Cardiac muscle cell (in vitro differentiated cells and primary cell): ENCODE results near the gene TRAPPC2B. TPM values are rescaled to one million over a fixed set of nuclear protein-coding genes. Genes with fewer than 3 reads are reported as not detected.

Experiments used
- DNase-seq, 2 donors: peaks; one replicate each; pipeline versions ENCODE4 v3.0.0 to v3.0.0-alpha.2; 2010 to 2017; ENCODE audit warnings: low read depth in 1 of 2, low spot score in 1 of 2
- H3K27ac ChIP-seq: fragments of 200-600 bp; sonication (generic); 2 replicates; pipeline ENCODE4 v1.5.1; 2016
- H3K27me3 ChIP-seq: fragments of 200-600 bp; sonication (generic); 2 replicates; pipeline ENCODE4 v1.6.0; 2016; ENCODE audit warnings: control low read depth
- H3K36me3 ChIP-seq: fragments of 200-600 bp; sonication (generic); 2 replicates; pipeline ENCODE4 v1.5.1; 2016; ENCODE audit warnings: control low read depth
- H3K4me1 ChIP-seq: fragments of 200-600 bp; sonication (generic); 2 replicates; pipeline ENCODE4 v1.8.1; 2017; ENCODE audit warnings: low read depth, mild to moderate bottlenecking, mixed run types
- H3K4me3 ChIP-seq: fragments of 200-600 bp; sonication (generic); 2 replicates; pipeline ENCODE4 v1.5.1; 2016; ENCODE audit warnings: mild to moderate bottlenecking
- H3K9me3 ChIP-seq: fragments of 200-600 bp; sonication (generic); 2 replicates; pipeline ENCODE4 v1.5.1; 2017; ENCODE audit warnings: low read depth, mild to moderate bottlenecking, control low read depth
- polyA plus RNA-seq: library from polyadenylated mRNA; unstranded; fragments of >200 nt; fragmentation: Nextera tagmentation; extraction: Ambion mirVana; gene quantifications from 2 replicates; pipeline ENCODE4 v1.2.1, GENCODE V29; 2016
- total RNA-seq: library from RNA; depleted of rRNA; stranded (reverse); fragments of >200 nt; gene quantifications from 2 replicates; pipeline ENCODE4 v1.2.3, GENCODE V29; 2016
- TF ChIP-seq, protein P1 (sequence below): IDR thresholded peaks from 2 replicates; pipeline ENCODE4 v1.5.1; 2012; ENCODE audit warnings: low read depth, mild to moderate bottlenecking, low read length

Gene TRAPPC2B
- total and polyA plus RNA-seq, 2 experiments from 2014 or later: 15.1 to 34.6 TPM

DNA sequence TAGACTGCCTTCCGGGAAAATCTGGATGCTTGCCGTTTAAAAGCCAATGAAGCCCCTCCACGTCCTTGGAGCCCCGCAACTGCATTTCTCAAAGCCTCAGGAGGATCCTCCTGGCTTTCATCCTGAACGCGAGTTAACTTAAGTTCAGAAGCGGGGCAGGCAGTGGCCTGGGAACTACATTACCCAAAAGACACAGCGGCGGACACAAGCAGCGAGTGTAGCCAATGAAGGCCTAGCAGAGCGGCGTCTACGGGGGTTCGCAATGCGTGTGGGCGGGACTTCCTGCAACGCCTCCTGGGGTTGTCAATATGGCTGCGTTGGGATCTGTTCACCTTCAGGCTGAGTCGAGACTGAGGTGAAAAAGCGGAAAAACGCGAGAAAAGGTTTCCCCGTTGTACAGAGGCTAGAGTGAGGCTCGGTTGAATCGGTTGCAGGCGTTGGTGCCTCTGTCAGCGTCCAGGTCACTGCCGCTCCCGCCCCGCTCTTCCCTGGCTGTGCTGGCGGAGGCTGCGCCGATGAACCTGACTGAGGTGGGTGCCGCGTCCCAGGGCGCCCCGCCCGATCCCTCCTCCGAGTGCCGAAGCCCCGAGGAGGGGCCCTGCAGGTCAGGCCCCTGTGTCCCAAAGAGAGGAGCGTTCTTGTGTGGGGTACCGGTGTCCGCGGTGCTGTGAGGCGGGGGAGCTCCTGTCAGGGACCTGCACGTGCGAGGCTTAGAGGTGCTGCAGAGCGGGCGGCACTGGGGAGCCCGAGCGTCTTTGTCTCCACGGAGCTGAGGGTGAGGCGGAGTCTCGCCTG is 47.7 kb downstream of the TRAPPC2B start, which contains the start of gene ZNF17:
Gene ZNF17, plus strand, starts transcription at position 285 of the 795 bp plus-strand sequence. CDS start 2,455 bp downstream, outside the sequence.
- H3K27me3 ChIP-seq: no peaks in the 10 kb centered on the region
- peak within 1 kb of the TSS; percentile 28 for H3K27ac ChIP-seq
- DNase-seq: peak; percentile 96 to 97
- TF ChIP-seq, protein P1, sequence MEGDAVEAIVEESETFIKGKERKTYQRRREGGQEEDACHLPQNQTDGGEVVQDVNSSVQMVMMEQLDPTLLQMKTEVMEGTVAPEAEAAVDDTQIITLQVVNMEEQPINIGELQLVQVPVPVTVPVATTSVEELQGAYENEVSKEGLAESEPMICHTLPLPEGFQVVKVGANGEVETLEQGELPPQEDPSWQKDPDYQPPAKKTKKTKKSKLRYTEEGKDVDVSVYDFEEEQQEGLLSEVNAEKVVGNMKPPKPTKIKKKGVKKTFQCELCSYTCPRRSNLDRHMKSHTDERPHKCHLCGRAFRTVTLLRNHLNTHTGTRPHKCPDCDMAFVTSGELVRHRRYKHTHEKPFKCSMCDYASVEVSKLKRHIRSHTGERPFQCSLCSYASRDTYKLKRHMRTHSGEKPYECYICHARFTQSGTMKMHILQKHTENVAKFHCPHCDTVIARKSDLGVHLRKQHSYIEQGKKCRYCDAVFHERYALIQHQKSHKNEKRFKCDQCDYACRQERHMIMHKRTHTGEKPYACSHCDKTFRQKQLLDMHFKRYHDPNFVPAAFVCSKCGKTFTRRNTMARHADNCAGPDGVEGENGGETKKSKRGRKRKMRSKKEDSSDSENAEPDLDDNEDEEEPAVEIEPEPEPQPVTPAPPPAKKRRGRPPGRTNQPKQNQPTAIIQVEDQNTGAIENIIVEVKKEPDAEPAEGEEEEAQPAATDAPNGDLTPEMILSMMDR: no peak
- H3K36me3 ChIP-seq: no peaks in the 10 kb centered on the region
- peaks cover 4% of the 10 kb centered on the region for H3K4me1 ChIP-seq
- no peaks in the 10 kb centered on the region for H3K9me3 ChIP-seq
- peak within 1 kb of the TSS; percentile 79 for H3K4me3 ChIP-seq

Other genes with a start within 250 kb of the TRAPPC2B start
- not detected in 2 replicates for gene USP29, start 243.6 kb upstream of the TRAPPC2B start, total RNA-seq
- not detected in 2 replicates for gene USP29, start 243.6 kb upstream of the TRAPPC2B start, polyA plus RNA-seq
- gene ZIM3, start 218.3 kb upstream of the TRAPPC2B start, total RNA-seq: not detected in 2 replicates
- gene ZIM3, start 218.3 kb upstream of the TRAPPC2B start, polyA plus RNA-seq: not detected in 2 replicates
- gene DUXA, start 196.1 kb upstream of the TRAPPC2B start, total RNA-seq: not detected in 2 replicates
- not detected in 2 replicates for gene DUXA, start 196.1 kb upstream of the TRAPPC2B start, polyA plus RNA-seq
- gene ZNF264, start 172.1 kb upstream of the TRAPPC2B start, total RNA-seq: 29.1 and 50.5 TPM in 2 replicates
- 2.9 and 3.8 TPM in 2 replicates for gene ZNF264, start 172.1 kb upstream of the TRAPPC2B start, polyA plus RNA-seq
- 0.46 and 1.3 TPM in 2 replicates for gene AURKC, start 132.5 kb upstream of the TRAPPC2B start, total RNA-seq
- 2.9 TPM in 1 of 2 replicates, not detected in the other for gene AURKC, start 132.5 kb upstream of the TRAPPC2B start, polyA plus RNA-seq
- 13.7 and 20.2 TPM in 2 replicates for gene ZNF805, start 122.9 kb upstream of the TRAPPC2B start, total RNA-seq
- 4.8 TPM in 2 replicates for gene ZNF805, start 122.9 kb upstream of the TRAPPC2B start, polyA plus RNA-seq
- 28.0 and 59.4 TPM in 2 replicates for gene ZNF460, start 83.1 kb upstream of the TRAPPC2B start, total RNA-seq
- 1.8 and 5.9 TPM in 2 replicates for gene ZNF460, start 83.1 kb upstream of the TRAPPC2B start, polyA plus RNA-seq
- 9.9 and 12.3 TPM in 2 replicates for gene ZNF543, start 43.1 kb upstream of the TRAPPC2B start, total RNA-seq
- gene ZNF543, start 43.1 kb upstream of the TRAPPC2B start, polyA plus RNA-seq: 3.4 and 7.3 TPM in 2 replicates
- gene ZNF304, start 12.3 kb upstream of the TRAPPC2B start, total RNA-seq: 8.0 and 9.0 TPM in 2 replicates
- 6.2 and 6.7 TPM in 2 replicates for gene ZNF304, start 12.3 kb upstream of the TRAPPC2B start, polyA plus RNA-seq
- gene ZNF547, start within 50 bp of the TRAPPC2B start, total RNA-seq: 1.8 and 7.2 TPM in 2 replicates
- 0.65 and 0.66 TPM in 2 replicates for gene ZNF547, start within 50 bp of the TRAPPC2B start, polyA plus RNA-seq
- gene ZNF548, start 26.3 kb downstream of the TRAPPC2B start, total RNA-seq: 37.9 and 38.2 TPM in 2 replicates
- 11.4 and 15.9 TPM in 2 replicates for gene ZNF548, start 26.3 kb downstream of the TRAPPC2B start, polyA plus RNA-seq
- 5.8 and 13.0 TPM in 2 replicates for gene ZNF17, start 47.6 kb downstream of the TRAPPC2B start, total RNA-seq
- 4.2 and 7.1 TPM in 2 replicates for gene ZNF17, start 47.6 kb downstream of the TRAPPC2B start, polyA plus RNA-seq
- 11.8 and 13.7 TPM in 2 replicates for gene ZNF749, start 71.8 kb downstream of the TRAPPC2B start, total RNA-seq
- gene ZNF749, start 71.8 kb downstream of the TRAPPC2B start, polyA plus RNA-seq: 16.6 and 28.8 TPM in 2 replicates
- gene VN1R1, start 93.6 kb downstream of the TRAPPC2B start, total RNA-seq: 1.2 and 2.3 TPM in 2 replicates
- 2.9 and 4.1 TPM in 2 replicates for gene VN1R1, start 93.6 kb downstream of the TRAPPC2B start, polyA plus RNA-seq
- 32.6 and 37.9 TPM in 2 replicates for gene ZNF772, start 114.0 kb downstream of the TRAPPC2B start, total RNA-seq
- gene ZNF772, start 114.0 kb downstream of the TRAPPC2B start, polyA plus RNA-seq: 11.3 and 13.6 TPM in 2 replicates
- 14.0 and 36.2 TPM in 2 replicates for gene ZNF419, start 124.2 kb downstream of the TRAPPC2B start, total RNA-seq
- 11.3 and 15.8 TPM in 2 replicates for gene ZNF419, start 124.2 kb downstream of the TRAPPC2B start, polyA plus RNA-seq
- gene ZNF773, start 136.4 kb downstream of the TRAPPC2B start, total RNA-seq: 25.4 and 34.2 TPM in 2 replicates
- 12.4 and 13.3 TPM in 2 replicates for gene ZNF773, start 136.4 kb downstream of the TRAPPC2B start, polyA plus RNA-seq
- gene ZNF549, start 163.8 kb downstream of the TRAPPC2B start, total RNA-seq: 5.0 and 7.5 TPM in 2 replicates
- gene ZNF549, start 163.8 kb downstream of the TRAPPC2B start, polyA plus RNA-seq: 7.5 and 10.1 TPM in 2 replicates
- gene ZNF550, start 196.3 kb downstream of the TRAPPC2B start, total RNA-seq: 42.6 and 62.4 TPM in 2 replicates
- gene ZNF550, start 196.3 kb downstream of the TRAPPC2B start, polyA plus RNA-seq: 9.8 and 9.9 TPM in 2 replicates
- 6.8 and 7.8 TPM in 2 replicates for gene ZNF416, start 215.4 kb downstream of the TRAPPC2B start, total RNA-seq
- gene ZNF416, start 215.4 kb downstream of the TRAPPC2B start, polyA plus RNA-seq: 6.2 and 7.6 TPM in 2 replicates
- 16.0 and 18.2 TPM in 2 replicates for gene ZIK1, start 220.6 kb downstream of the TRAPPC2B start, total RNA-seq
- gene ZIK1, start 220.6 kb downstream of the TRAPPC2B start, polyA plus RNA-seq: 11.7 and 13.9 TPM in 2 replicates
- 7.1 and 9.3 TPM in 2 replicates for gene ZNF530, start 236.3 kb downstream of the TRAPPC2B start, total RNA-seq
- gene ZNF530, start 236.3 kb downstream of the TRAPPC2B start, polyA plus RNA-seq: 6.4 and 6.5 TPM in 2 replicates